Erythroblast (primary cell): ENCODE data around the gene RASSF3.

Experiments used
- GATA1 ChIP-seq: IDR thresholded peaks from 2 replicates; pipeline ENCODE4 v1.6.1; 2011; ENCODE audit warnings: low read depth, mild to moderate bottlenecking, control low read depth, low read length, moderate library complexity
- POLR2A ChIP-seq: IDR thresholded peaks from 2 replicates; pipeline ENCODE4 v1.6.1; 2011; ENCODE audit warnings: mild to moderate bottlenecking, low read length

GRCh38 chr12:64590183-64590582 is 20.1 kb upstream of the RASSF3 start:
- TF ChIP-seq POLR2A (no peak), GATA1 (no peak)
